ENCODE data around the gene ELAVL1.
"Not testable (repeated sequence)": the region's sequence is repeated elsewhere in the genome, so short reads cannot be mapped to it uniquely, and the experiment has no call there.

Gene ELAVL1

DNA sequence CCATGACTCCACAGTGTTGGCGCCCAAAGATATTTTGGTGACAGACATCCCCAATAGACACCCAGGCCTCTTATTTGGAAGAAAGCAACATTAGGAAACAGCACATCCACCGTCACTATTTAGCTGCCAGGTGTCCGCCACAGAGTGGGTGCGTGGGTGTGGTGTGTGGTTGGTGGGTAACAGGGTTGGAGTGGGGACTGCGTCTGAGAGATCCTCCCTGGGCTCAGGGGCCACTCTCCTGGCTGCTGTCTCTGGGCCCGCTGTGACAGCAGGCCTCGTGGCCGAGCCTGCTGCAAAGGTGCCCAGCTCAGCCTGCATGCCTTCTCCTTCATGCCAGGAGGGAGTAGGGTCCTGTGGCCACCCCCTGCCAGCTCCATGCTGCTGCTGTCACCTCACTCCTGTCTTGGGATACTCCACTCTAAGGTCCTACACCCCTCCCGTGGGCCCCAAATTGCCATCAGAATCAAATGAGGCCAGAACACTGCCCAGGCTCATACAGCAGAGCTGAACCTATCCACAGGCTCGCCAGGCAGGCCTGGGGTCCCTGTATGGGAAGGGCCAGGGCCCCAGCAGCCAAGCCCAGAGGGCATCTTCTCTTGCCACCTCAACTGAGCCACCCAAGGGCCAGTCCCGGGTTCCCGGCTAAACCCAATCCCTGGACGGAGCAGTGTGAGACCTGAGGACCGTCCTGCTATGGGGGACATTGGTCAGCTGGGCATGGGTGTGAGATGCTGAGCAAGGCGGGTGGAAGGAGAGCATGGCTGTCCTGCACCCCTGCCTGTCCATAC lies 37.2 kb downstream of the ELAVL1 start:
- no peak for DNase-seq

DNA sequence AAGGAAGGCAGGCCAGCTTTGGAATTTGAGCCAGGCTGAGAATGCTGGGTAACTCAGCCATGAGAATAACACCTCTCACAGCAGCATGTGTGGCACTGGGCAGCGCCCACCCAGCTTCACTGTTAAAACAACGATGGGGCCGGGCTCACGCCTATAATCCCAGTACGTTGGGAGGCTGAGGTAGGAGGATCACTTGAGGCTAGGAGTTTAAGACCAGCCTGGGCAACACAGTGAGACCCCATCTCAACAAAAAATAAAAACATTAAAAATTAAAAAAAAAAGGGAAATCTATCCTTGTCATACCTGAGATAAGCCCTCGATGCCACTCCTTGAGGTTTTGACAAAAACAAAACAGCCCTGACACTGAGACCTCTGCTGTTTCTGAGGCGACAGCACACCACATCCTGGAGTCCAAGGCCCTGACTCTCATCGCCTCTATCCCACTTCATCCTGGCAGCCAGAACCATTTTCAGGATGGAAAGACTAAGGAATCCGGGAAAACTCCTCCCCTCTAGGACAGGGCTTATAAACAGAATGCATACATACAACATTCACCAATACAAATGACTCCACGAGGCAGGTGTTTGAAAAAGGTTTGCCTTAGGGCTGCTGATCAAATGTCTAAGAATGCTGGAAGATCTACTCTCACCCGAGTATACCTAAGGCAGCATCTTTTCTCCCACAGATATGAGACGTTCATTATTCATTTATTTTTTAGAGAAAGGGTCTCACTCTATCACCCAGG lies 39.3 kb downstream of the ELAVL1 start:
- no peak for DNase-seq

DNA sequence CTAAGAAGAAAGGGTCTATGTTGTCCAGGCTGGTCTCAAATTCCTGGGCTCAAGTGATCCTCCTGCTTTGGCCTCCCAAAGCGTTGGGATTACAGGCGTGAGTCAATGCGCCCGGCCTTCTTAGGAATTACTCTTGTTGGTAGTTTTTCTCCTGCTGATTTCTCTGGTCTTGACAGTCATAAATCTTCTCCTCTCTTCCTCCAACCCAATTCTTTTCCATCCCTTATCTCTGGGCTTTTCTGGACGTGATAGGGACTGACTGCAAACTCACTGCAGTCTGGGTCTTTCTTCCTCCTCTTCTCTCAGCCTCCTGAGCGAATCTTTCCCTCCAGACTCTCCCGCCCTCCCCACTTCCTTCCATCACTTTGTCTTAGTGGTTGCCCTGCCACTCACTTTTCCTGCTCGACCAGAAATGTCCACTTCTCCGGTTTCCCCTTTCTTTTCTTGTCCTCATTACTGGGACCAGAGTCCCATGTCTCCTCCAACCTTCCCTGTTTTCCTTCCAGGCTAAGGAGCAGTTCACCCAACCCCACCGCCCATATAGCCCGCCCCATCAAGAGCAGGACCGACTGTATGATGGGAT lies 40.1 kb downstream of the ELAVL1 start:
- no peak for DNase-seq

DNA sequence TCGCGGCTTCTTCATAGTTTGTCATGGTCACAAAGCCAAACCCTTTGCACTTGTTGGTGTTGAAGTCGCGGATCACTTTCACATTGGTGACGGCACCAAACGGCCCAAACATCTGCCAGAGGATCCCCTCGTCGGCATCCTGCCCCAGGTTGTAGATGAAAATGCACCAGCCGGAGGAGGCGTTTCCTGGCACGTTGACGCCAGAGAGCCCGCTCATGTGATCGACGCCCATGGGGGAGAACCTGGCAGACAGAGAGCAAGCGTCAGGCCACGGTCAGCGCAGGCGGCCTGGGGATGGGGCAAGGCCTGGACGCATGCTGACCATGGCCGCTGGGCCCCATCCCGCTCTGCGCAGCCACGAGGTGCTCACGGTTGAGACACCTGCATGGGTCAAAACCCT lies 41.9 kb downstream of the ELAVL1 start:
- no peak for DNase-seq

DNA sequence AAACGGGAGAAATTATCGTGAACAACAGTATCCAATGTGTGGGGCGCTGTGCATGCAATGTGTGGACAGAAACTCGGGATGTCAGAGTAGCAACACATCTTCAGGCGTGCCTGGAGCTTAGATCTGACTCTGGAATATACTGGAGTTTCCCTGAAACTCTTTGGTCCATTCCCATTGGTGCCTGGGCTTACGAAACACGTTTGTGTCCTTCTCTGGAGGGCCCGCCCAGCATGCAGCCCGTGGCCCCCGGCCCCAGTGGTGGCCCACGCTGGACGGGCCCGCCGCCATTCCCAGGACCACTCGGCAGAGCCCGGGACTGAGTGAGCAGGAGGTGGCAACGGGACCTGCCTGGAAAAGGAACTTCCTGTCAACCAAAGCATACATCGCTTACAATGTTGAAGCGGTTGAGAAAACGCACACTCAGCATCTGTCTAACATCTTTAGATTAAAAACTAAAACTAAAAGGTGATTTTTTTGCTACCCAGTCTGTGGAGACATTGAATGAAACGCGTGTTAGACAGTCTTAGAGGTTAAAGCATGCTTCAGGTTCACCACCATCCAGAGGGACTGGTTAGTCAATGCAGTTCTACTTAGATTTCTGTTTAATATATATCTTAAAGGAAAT lies 42.7 kb downstream of the ELAVL1 start:
- no peak for DNase-seq

DNA sequence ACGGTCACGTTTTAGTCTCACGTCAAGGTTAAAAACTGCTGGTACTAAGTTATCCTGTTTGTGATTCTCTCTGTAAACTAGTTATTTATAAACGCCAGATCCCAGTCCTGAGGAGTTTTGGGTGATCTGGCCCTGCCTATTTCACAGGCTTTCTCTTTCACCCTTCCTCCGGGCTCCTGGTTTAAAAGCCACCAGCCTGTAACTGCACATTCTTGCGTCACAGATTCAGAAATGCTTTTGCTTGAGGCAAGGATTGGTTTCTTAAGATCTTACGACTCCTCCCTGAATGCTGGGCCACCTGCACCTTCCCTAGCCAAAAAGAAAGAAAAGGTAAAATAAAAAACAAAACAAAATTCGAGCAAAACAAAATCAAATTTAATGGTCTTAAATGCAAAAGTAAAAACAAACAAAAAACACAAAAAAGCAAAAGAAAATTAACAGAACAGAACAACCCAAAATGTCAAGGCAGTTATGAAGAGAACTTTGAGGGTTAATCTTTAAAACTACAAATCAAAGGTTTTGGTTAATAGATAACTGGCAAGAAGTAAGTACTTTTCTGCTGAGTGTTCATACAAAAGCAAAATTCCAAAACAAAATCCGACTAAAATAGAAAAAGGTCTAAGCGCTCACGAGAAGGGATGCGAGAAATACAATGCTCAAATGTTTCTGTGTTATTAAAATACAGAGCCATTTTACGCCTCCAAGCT lies 43.4 kb downstream of the ELAVL1 start:
- DNase-seq = no peak

DNA sequence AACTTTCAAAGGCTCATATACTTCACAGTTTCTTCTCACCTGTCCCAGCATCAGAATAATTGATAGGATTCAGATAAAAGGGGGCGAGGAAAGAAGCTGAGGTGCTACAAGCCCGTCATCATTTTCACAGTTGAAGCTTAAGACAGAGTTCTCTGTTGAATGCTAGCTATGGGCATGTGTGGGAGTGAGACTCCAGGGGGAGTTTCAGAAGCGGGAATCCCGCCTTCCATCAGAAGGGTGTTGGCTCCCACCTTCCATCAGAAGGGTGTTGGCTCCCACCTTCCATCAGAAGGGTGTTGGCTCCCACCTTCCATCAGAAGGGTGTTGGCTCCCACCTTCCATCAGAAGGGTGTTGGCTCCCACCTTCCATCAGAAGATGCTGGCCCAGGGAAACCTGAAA lies 44.4 kb downstream of the ELAVL1 start:
- DNase-seq = not testable (repeated sequence)

DNA sequence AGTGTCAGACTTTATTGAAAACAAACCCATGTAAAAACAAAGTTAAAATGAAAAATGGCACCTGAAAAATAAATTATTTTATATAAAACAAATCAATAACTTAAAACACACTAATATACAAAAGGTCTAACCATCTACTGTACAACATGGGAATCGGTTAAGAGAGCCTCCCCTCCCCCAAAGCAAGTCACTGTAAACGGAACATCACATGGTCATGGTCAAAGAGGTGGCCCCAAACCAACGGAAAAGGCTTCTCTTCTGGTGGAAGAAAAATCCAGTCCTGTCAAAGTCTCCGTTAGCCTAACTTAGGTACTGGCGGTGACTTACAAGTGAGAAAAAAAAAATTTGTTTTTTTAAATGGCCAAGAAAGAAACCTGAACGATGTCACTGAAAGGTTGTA lies 46.2 kb downstream of the ELAVL1 start:
- DNase-seq = no peak

DNA sequence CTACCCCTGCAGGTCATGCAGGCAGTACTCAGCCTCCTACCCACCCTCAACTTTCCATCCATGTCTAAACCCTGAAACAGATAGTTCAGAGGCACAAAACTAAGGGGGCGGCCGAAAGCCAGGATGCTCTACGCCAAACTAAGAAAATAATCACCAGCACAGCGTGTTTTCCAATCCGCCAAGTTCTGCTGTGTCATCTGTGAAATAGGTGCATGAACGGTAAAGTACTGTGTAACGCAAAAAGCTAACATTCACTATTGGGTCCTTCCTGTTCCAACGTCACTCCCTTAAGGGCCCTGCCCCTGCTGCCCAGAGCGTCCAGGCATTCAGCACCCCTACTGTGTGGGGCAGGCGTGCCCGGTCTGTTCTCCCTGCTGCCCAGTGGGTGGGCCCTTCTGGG lies 49.7 kb downstream of the ELAVL1 start:
- no peak for DNase-seq

DNA sequence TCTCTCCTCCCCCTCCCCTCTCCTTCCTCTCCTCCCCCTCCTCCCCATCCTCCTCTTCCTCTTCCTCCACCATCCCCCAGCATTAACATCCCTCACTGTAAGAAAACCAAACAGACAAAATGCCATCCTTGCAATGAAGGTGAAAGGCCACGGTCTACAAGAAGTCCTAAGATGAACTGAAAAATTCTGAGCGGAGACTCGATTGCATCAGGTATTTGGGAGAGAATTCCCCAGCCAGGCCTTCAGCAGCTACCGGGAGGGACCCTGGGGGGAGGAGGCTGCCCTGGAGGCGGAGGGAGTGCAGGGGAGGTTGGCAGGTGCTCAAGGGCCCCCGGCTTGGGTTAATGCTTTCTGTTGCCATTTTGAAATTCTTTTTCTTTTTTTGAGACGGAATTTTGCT lies 51.9 kb downstream of the ELAVL1 start:
- DNase-seq = no peak

DNA sequence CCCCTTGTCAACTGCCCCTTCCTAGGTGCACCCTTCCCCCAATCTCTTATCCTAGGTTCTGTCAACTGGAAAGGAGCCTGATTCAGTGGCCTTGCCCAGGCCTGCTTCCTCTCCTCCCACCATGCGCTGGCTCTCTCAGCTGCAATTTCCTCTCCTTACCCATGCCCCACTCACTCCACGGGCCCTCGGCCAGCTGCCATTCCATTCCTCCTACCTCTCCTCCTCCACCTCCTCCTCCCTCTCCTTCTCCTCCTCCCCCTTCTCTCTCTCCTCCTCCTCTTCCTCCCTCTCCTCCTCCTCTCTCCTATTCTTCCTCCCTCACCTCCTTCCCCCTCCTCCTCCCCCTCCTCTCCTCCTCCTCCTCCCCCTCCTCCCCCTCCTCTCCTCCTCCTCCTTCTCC lies 52.4 kb downstream of the ELAVL1 start:
- DNase-seq = no peak

DNA sequence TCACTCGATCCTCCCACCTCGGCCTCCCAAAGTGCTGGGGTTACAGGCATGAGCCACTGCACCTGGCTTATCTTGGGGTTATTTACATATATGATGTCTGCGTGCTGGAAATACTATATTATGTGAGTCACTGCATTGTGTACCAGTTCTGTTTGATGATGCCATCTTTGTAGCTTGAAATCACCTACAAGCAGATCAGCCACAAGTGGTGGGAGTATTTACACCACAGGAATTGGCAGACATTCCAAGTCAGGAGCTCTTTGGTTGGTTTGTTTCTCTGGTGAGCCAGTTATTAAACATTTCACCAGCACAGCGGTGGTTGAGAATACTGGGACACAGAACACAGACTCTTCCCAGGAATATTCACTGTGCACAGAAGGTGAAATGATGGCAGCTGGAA lies 57.5 kb downstream of the ELAVL1 start:
- DNase-seq = no peak

DNA sequence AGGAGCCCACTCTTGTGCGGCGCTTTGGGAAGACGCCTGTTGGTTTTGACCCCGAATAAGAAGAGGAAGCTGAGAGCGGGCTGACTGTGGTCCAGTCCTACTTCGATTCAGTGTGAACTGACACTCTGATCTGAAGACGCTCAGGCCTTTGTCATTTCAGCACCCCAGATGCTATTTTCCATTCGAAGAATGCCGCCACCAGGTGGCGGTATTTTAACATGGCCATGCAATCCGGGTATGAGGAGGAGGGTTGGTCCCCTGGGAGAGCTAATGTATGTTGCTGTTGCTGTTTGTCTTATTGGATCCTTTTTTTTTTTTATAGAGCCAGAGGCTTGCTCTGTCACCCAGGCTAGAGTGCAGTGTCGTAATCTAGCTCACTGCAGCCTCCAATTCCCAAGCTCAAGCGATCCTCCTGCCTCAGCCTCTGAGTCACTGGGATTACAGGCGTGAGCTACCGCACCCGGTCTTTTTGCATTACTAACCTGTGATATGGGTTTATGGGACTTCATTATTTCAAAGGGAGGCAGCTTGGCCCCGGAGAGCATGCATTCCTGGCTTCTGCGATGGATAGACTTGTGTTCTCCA lies 61.2 kb downstream of the ELAVL1 start:
- DNase-seq = peak; percentile 75 to 81

DNA sequence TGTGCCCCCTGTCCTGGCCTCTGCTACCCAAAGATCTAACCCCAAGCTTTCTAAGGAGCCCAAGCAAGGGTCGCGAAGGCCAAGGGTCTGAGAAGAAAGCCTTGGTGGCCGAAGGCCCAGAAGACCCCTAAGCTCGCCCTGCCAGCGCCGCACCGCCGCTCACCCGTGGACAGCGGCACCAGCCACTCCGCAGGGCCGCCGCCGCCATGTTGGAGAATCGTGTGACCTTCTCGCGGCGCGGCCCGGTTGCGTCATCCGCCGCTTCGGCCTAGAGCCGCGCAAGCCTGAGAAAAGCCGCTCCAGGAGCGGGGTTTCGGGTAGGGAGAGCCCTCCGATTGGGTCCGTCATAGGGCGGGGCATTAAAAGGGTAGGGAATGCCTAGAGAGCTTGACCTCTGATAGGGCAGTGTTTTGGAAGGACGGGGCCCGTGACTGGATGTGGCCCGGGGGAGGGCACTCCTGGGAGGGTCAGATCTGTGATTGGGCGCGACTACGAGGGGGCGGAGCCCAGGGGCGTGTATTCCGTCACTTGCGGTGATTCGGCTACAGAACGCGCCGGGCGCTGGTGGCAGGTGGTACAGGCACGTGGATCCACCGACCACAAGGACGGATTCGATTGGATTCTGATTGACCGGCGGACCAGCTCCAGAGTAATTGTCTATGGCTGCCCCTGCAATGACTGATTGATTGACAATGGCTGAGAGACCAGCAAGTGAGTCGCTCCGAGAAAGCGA lies 61.8 kb downstream of the ELAVL1 start, which contains the start of gene TIMM44:
TIMM44 (minus strand) TSS at position 223 of the 733 bp plus-strand sequence; CDS start at position 208, 15 bp downstream.
- peak; percentile 99 for DNase-seq

DNA sequence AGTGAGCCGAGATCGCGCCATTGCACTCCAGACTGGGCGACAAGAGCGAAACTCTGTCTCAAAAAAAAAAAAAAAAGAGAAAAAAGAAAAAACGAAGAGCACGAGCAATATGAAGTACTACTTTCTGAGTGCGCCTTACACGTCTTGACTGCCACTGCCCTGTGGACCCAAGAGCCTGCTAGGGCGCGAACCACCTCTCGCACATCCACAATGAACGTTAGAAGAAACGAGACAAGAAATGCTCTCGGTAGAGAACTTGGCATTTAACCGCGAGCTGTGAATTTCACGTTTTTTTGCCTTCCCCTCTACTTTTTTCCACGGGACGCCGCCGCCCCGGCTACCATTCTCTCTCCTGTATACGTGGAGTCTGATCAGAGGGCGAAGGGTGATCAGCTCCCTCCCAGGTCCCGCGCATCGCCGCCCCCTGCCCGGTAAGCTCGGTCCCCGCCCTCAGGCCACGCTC lies 62.4 kb downstream of the ELAVL1 start:
- DNase-seq = no peak

DNA sequence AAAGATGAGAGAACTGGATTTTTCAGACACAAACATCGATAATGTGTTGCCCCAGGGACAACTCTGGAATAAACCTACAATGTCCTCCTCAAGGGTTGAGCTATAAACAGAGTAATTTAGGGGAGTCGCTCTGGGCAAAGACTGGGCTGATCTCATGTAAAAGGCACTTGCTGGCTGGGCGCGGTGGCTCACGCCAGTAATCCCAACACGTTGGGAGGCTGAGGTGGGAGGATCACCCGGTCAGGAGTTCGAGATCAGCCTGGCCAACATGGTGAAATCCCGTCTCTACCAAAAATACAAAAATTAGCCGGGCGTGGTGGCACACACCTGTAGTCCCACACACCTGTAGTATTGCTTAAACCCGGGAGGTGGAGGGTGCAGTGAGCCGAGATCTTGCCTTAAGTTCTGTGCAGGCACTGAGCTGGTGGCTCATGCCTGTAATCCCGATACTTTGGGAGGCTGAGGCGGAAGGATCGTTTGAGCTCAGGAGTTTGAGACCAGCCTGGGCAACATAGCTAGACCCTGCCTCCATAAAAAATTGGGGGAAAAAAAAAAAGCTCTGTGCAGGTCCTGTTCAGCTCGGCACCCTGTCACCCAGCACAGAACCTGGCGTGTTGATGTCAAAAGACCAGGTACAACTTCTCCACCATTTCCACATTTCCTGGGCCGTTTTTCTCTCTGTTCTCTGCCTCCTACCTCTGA lies 63.4 kb downstream of the ELAVL1 start:
- no peak for DNase-seq

DNA sequence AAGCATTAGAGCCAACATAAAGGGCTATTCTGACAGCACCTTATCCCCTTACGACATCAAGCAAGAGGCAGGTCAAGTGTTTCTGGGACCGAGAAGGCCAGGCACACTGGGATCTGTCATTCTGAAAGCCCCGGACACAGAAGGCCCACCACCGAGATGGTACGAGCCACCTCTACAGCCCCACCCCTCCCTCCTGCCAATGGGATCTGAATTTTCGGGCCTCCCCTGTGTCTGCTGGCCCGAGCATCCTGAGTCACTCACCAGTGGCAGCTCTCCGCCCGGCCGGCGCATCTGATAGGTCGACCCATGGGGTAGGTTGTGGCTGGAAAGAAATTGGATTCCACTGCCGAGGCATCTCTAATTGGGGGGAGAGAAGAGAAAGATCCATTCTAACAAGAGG lies 64.6 kb downstream of the ELAVL1 start:
- DNase-seq = no peak

DNA sequence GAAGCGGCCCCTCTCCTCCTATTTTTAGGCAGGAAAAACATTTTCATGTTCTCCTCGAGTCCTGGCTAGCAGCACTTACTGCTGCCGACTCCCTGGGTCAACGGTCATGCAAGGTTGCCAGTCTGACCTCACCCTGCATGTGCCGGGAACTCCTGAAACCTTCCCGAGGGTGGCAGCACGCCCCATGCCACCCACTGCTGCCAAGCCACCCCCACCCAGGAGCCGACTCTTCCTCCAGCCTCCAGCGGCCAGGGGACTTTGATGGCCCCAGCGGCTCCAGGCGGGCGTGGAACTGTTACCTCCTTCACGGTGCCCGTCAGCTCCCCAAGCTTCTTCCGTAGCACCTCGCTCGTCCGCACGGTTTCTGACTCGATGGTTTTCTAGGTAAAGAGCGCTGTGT lies 70.7 kb downstream of the ELAVL1 start:
- no peak for DNase-seq

DNA sequence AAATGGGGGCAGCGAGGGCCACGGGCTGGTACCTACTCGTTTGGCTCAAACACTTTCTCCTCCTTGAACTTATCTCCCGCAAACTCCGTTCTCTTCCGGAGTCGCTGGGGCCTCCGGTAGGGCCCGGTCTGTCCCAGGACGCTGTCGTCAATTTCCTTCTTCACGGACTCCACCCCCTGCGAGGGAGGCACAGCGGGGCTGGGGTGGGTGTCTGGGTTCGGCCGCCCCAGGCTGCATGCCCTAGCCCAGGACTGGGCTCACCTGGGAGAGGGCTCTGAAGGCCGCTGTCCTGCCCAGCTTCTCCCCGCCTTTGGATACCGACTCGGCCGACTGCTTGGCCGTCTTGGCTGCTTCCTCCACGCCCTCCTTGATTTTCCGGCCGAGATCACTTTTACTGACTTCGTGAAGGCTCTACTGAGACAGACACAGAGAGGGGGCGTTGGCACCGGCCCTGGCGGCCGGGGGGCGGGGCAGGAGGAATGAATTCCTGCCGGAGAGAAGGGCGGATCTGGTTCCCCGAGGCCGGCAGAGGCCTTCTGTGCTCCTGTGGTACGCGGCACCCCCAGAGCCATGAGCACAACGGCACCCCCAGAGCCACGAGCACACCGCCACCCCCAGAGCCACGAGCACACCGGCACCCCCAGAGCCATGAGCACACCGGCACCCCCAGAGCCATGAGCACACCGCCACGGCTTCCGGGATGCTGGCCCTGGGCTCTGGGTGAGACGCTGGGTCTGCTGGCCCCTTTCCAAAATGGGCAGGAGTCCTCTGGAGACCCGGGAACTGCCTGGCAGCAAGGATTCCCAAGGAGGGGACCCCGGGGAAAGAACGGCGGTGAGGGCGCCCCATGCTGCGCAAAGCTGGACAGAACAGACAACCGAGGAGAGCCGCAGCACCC lies 71.4 kb downstream of the ELAVL1 start:
- DNase-seq = no peak

DNA sequence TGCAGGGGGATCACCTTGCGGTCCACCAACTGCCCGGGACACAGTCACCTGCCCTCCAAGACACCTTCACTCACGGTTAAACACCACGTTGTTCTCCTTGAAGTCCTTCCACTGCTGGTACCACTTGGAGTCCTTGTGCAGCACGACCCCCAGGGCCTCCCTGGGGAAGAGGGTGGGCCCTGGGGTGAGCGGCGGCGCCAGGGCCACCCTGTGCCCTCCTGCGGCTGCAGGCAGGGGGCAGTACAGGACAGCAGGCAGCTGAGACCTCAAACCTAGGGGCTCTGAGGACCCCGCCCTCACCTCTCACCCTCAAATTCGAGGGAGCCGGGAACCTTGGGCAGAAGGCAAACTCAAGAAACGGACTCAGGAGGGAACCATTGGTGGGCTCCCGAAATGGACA lies 72.0 kb downstream of the ELAVL1 start:
- no peak for DNase-seq
